ENCODE measurements around the gene SPACA6. TPM values are rescaled to one million over a fixed set of nuclear protein-coding genes. Genes with fewer than 3 reads are reported as not detected.

SPACA6 gene
- total and polyA plus RNA-seq, 9 of the 15 experiments (the other 6 are each of a cell fraction or from before 2014, with no cell fraction given): 1.3 to 17.3 (median 6.2) TPM

- in situ Hi-C loops (cut with MboI) (loop anchor here (10.0 to 25.0 kb wide), 2 partner anchors 177 to 490 kb away; partner anchors contain the start of gene CEACAM18), intact Hi-C loops (cut with micrococcal nuclease) (loop anchor here (10.0 kb wide), 1 partner anchor 497 kb away; no protein-coding TSS in a partner anchor)
- 41% methylated on average over 4 of the region's 4 CpGs for WGBS (ENCODE audit: insufficient coverage, low coverage, missing lambda C conversion rate)
- DNase-seq (ENCODE audit: extremely low read depth in 1 of 4, low spot score in 3 of 4): no peak
- ATAC-seq: no peak
- CTCF ChIA-PET (ENCODE audit: low intra/inter-chr PET ratio): interaction anchor here (0.6 kb wide), 1 partner anchor 61 kb away, joined by 3 read pairs; no protein-coding TSS in a partner anchor
- peaks cover 4% of the 10 kb centered on the region for H3K9me3 ChIP-seq (replicated peaks; ENCODE audit: control insufficient read depth, insufficient read depth, low read depth, low read length)
- no peak overlapping the region for H3K9ac ChIP-seq (ENCODE audit: insufficient read depth in 1 of 2, low read depth in 2 of 2, low read length in 2 of 2)
- POLR2A ChIA-PET: no interaction called here
- no peak overlapping the region for H3K4me2 ChIP-seq (ENCODE audit: insufficient read depth, low read length)
- H2AFZ ChIP-seq (ENCODE audit: low read depth, low read length): no peak overlapping the region
- no peak for FAIRE-seq
- no peaks in the 10 kb centered on the region for H4K20me1 ChIP-seq (replicated peaks; ENCODE audit: control insufficient read depth, insufficient read depth, low read length)
- BruUV-seq (replicated peaks): no TSS peak
- H3K79me2 ChIP-seq (ENCODE audit: control insufficient read depth, insufficient read depth, low read length): no peaks in the 10 kb centered on the region
- no peak overlapping the region for H3K4me3 ChIP-seq
- no peaks in the 10 kb centered on the region for H3K9me1 ChIP-seq (ENCODE audit: control insufficient read depth, insufficient read depth, low read length)
- H3K4me1 ChIP-seq (replicated peaks in 1 of 2; ENCODE audit: control insufficient read depth in 2 of 2, insufficient read depth in 2 of 2, low read length in 2 of 2): peaks cover 0 to 9% of the 10 kb centered on the region in 2 experiments; a peak in 4 of 5 replicates
- peaks cover 5 to 15% of the 10 kb centered on the region in 2 experiments; a peak in 3 of 5 replicates for H3K27me3 ChIP-seq (ENCODE audit: control insufficient read depth in 2 of 2, insufficient read depth in 2 of 2, low read length in 2 of 2)
- H3K36me3 ChIP-seq (ENCODE audit: control insufficient read depth, insufficient read depth, low read length): no peaks in the 10 kb centered on the region
- H3K27ac ChIP-seq (ENCODE audit: extremely low read depth, low read depth, low read length): no peak overlapping the region
- TF ChIP-seq NCOA2 (IDR thresholded peaks at IDR 0.05; ENCODE audit: partially characterized antibody in 2 of 2) (no peak), ZNF121 (CRISPR knock-in tag; conservative IDR thresholded peaks at IDR 0.05) (no peak), CTCF (IDR thresholded peaks at IDR 0.05 in 2 of 3, conservative IDR thresholded peaks at IDR 0.05 in 1 of 3; ENCODE audit: insufficient read depth in 2 of 3, low read depth in 1 of 3, low read length in 3 of 3) (no peak), BCL6 (CRISPR knock-in tag; IDR thresholded peaks at IDR 0.05) (no peak), CEBPG (CRISPR knock-in tag; IDR thresholded peaks at IDR 0.05) (no peak), CEBPG (tag; conservative IDR thresholded peaks at IDR 0.05 in 1 of 2, IDR thresholded peaks at IDR 0.05 in 1 of 2) (no peak), TOE1 (IDR thresholded peaks at IDR 0.05; ENCODE audit: borderline replicate concordance) (no peak), TOE1 (CRISPR knock-in tag; IDR thresholded peaks at IDR 0.05; ENCODE audit: borderline replicate concordance, low read depth) (no peak), TSHZ1 (CRISPR knock-in tag; IDR thresholded peaks at IDR 0.05) (no peak), SNIP1 (IDR thresholded peaks at IDR 0.05; ENCODE audit: low read depth) (no peak), MEF2A (IDR thresholded peaks at IDR 0.05; ENCODE audit: control insufficient read depth, low read depth, low read length) (no peak), ARHGAP35 (IDR thresholded peaks at IDR 0.05; ENCODE audit: partially characterized antibody) (no peak), CBFB (CRISPR knock-in tag; IDR thresholded peaks at IDR 0.05) (no peak), BDP1 (IDR thresholded peaks at IDR 0.05; ENCODE audit: insufficient read depth, insufficient read length) (no peak)
These were observed 40.9 kb upstream of the SPACA6 start for GRCh38 chr19:51652266-51652665.
